ENCODE measurements around the gene SAMD9L. TPM values are rescaled to one million over a fixed set of nuclear protein-coding genes. Genes with fewer than 3 reads are reported as not detected.

SAMD9L gene
- total and polyA plus RNA-seq, 2 donors (not counting 1 experiment from before 2014, with no cell fraction given): 11.8 to 23.9 TPM

DNA sequence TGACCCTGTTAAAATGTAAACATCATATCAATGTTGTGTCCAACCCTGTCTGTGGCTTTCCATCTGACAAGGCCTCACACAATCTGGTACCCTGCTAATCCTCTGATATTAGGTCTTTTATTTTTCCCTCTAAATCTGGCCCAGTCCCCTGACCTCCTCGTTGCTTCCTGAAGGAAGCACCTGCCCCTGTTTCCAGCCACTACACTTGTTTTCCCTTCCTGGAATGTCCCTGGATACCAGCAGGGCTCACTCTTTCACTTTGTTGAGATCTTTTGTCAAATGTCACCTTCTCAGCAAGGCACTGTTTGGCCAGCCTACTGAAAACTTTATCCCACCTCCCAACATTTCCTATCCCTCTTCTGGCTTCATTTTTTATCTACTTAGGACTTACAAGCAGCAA is 2.1 kb downstream of the SAMD9L start:
- no peaks in the 10 kb centered on the region for H3K79me2 ChIP-seq (ENCODE audit: control insufficient read depth, insufficient read depth, low read length)
- H3K9ac ChIP-seq (ENCODE audit: insufficient read depth, low read length): no peak overlapping the region
- DNase-seq (ENCODE audit: low read depth in 2 of 2): no peak
- H4K20me1 ChIP-seq (ENCODE audit: control insufficient read depth, extremely low read depth, insufficient read depth, low read length): no peaks in the 10 kb centered on the region
- no peak overlapping the region for H3K27ac ChIP-seq (ENCODE audit: insufficient read depth, low read length)
- H3K9me3 ChIP-seq (ENCODE audit: control insufficient read depth, insufficient read depth, low read depth, low read length): no peaks in the 10 kb centered on the region
- H2AFZ ChIP-seq (ENCODE audit: low read length): no peak overlapping the region
- TF ChIP-seq, protein P1, sequence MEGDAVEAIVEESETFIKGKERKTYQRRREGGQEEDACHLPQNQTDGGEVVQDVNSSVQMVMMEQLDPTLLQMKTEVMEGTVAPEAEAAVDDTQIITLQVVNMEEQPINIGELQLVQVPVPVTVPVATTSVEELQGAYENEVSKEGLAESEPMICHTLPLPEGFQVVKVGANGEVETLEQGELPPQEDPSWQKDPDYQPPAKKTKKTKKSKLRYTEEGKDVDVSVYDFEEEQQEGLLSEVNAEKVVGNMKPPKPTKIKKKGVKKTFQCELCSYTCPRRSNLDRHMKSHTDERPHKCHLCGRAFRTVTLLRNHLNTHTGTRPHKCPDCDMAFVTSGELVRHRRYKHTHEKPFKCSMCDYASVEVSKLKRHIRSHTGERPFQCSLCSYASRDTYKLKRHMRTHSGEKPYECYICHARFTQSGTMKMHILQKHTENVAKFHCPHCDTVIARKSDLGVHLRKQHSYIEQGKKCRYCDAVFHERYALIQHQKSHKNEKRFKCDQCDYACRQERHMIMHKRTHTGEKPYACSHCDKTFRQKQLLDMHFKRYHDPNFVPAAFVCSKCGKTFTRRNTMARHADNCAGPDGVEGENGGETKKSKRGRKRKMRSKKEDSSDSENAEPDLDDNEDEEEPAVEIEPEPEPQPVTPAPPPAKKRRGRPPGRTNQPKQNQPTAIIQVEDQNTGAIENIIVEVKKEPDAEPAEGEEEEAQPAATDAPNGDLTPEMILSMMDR (conservative IDR thresholded peaks at IDR 0.05 in 1 of 2, IDR thresholded peaks at IDR 0.05 in 1 of 2; ENCODE audit: low read depth in 1 of 2, low read length in 2 of 2): no peak
- no peak for TF ChIP-seq EZH2 (IDR thresholded peaks at IDR 0.05; ENCODE audit: low read length, missing control alignments)
- H3K4me1 ChIP-seq (ENCODE audit: control insufficient read depth, extremely low read depth, insufficient read depth, low read length): peaks cover 2% of the 10 kb centered on the region
- no peaks in the 10 kb centered on the region for H3K27me3 ChIP-seq (ENCODE audit: control insufficient read depth, insufficient read depth, low read length)
- peaks cover 5% of the 10 kb centered on the region for H3K36me3 ChIP-seq (ENCODE audit: control insufficient read depth, insufficient read depth, low read length)
- H3K4me3 ChIP-seq (replicated peaks in 1 of 4; ENCODE audit: control extremely low read depth in 1 of 4, insufficient read depth in 1 of 4, low read depth in 3 of 4, low read length in 4 of 4): peak overlapping the region in 1 of 4 experiments; percentile 61
- H3K4me2 ChIP-seq (ENCODE audit: extremely low read depth, insufficient read depth, low read length): peak overlapping the region; percentile 19

DNA sequence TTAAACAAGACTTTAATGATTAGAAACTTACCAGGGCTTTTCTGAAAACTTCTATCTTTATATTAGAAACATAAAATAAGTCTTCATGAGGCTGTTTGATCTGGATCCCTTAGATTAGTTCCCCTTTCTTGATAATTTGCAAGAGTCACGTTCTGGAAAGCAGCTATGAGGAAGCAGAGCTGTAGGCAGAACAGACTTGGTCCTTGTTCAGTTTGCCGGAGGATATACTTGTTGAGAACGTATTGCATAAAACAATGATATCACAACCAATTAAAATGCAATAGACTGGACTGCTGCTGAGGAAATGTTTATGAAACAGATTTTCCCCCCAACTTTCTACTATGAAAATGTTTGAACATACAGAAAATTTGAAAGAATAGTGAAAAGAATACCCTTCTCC is 2.8 kb downstream of the SAMD9L start:
- Histone ChIP-seq H2AFZ (ENCODE audit: low read length) (no peak overlapping the region), H3K27ac (ENCODE audit: insufficient read depth, low read length) (no peak overlapping the region), H3K4me2 (ENCODE audit: extremely low read depth, insufficient read depth, low read length) (no peak overlapping the region), H3K27me3 (ENCODE audit: control insufficient read depth, insufficient read depth, low read length) (no peaks in the 10 kb centered on the region), H4K20me1 (ENCODE audit: control insufficient read depth, extremely low read depth, insufficient read depth, low read length) (no peaks in the 10 kb centered on the region), H3K9me3 (ENCODE audit: control insufficient read depth, insufficient read depth, low read depth, low read length) (no peaks in the 10 kb centered on the region), H3K9ac (ENCODE audit: insufficient read depth, low read length) (no peak overlapping the region), H3K36me3 (ENCODE audit: control insufficient read depth, insufficient read depth, low read length) (peaks cover 5% of the 10 kb centered on the region), H3K79me2 (ENCODE audit: control insufficient read depth, insufficient read depth, low read length) (no peaks in the 10 kb centered on the region), H3K4me1 (ENCODE audit: control insufficient read depth, extremely low read depth, insufficient read depth, low read length) (peaks cover 2% of the 10 kb centered on the region), H3K4me3 (replicated peaks in 1 of 4; ENCODE audit: control extremely low read depth in 1 of 4, insufficient read depth in 1 of 4, low read depth in 3 of 4, low read length in 4 of 4) (no peak overlapping the region)
- DNase-seq (ENCODE audit: low read depth in 2 of 2): no peak
- no peak for TF ChIP-seq EZH2 (IDR thresholded peaks at IDR 0.05; ENCODE audit: low read length, missing control alignments)
- TF ChIP-seq, protein P1 (conservative IDR thresholded peaks at IDR 0.05 in 1 of 2, IDR thresholded peaks at IDR 0.05 in 1 of 2; ENCODE audit: low read depth in 1 of 2, low read length in 2 of 2): no peak

DNA sequence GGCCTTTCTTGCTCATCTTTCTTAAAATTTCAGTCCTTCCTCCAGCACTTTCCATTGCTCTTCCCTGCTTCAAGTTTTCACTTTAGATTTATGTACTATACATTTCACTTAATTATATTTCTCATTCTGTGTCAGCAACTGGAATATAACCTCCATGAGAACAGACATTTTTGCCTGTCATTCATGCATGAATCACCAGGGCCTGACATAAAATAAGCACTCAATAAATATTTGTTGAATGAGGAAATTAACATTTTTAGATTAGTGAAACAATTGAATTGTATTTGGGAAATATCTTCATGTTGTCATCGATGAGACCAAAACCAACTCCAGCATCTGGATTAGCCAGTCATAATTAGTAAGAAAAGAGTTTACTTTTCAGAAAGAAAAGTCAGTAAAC is 6.1 kb downstream of the SAMD9L start:
- Histone ChIP-seq H3K4me2 (ENCODE audit: extremely low read depth, insufficient read depth, low read length) (no peak overlapping the region), H3K79me2 (ENCODE audit: control insufficient read depth, insufficient read depth, low read length) (no peaks in the 10 kb centered on the region), H3K36me3 (ENCODE audit: control insufficient read depth, insufficient read depth, low read length) (peaks cover 5% of the 10 kb centered on the region), H3K4me3 (replicated peaks in 1 of 4; ENCODE audit: control extremely low read depth in 1 of 4, insufficient read depth in 1 of 4, low read depth in 3 of 4, low read length in 4 of 4) (no peak overlapping the region), H3K27me3 (ENCODE audit: control insufficient read depth, insufficient read depth, low read length) (no peaks in the 10 kb centered on the region), H4K20me1 (ENCODE audit: control insufficient read depth, extremely low read depth, insufficient read depth, low read length) (no peaks in the 10 kb centered on the region), H3K9ac (ENCODE audit: insufficient read depth, low read length) (no peak overlapping the region), H3K4me1 (ENCODE audit: control insufficient read depth, extremely low read depth, insufficient read depth, low read length) (no peaks in the 10 kb centered on the region), H3K27ac (ENCODE audit: insufficient read depth, low read length) (no peak overlapping the region), H2AFZ (ENCODE audit: low read length) (no peak overlapping the region), H3K9me3 (ENCODE audit: control insufficient read depth, insufficient read depth, low read depth, low read length) (no peaks in the 10 kb centered on the region)
- peak in 1 of 2 donors; percentile 6 for DNase-seq (ENCODE audit: low read depth in 2 of 2)
- no peak for TF ChIP-seq EZH2 (IDR thresholded peaks at IDR 0.05; ENCODE audit: low read length, missing control alignments)
- TF ChIP-seq, protein P1 (conservative IDR thresholded peaks at IDR 0.05 in 1 of 2, IDR thresholded peaks at IDR 0.05 in 1 of 2; ENCODE audit: low read depth in 1 of 2, low read length in 2 of 2): no peak
